T-helper 9 cell (primary cell): ENCODE data around the gene KLHL18.
A peak's percentile ranks its signal among the peaks of the same experiment; 100 is the strongest.
"Not testable (repeated sequence)": the region's sequence is repeated elsewhere in the genome, so short reads cannot be mapped to it uniquely, and the experiment has no call there.

Source experiments
- DNase-seq: peaks from one replicate; pipeline ENCODE4 v3.0.0-alpha.2; 2020

Gene KLHL18

GRCh38 chr3:47314056-47314764 lies 31.5 kb downstream of the KLHL18 start:
- no peak for DNase-seq

GRCh38 chr3:47315069-47315647 lies 32.4 kb downstream of the KLHL18 start:
- no peak for DNase-seq

- not testable (repeated sequence) for DNase-seq
These were observed 33.4 kb downstream of the KLHL18 start for GRCh38 chr3:47316151-47316550.

GRCh38 chr3:47318916-47319315 lies 36.2 kb downstream of the KLHL18 start:
- no peak for DNase-seq

GRCh38 chr3:47319956-47320355 lies 37.2 kb downstream of the KLHL18 start:
- no peak for DNase-seq

GRCh38 chr3:47323431-47324277 lies 40.9 kb downstream of the KLHL18 start:
- no peak for DNase-seq

GRCh38 chr3:47324278-47324865 lies 41.6 kb downstream of the KLHL18 start:
- peak; percentile 27 for DNase-seq

- no peak for DNase-seq
These were observed 51.2 kb downstream of the KLHL18 start for GRCh38 chr3:47333907-47334306.

- DNase-seq = no peak
These were observed 54.9 kb downstream of the KLHL18 start for GRCh38 chr3:47337656-47338055.

- DNase-seq = no peak
These were observed 57.2 kb downstream of the KLHL18 start for GRCh38 chr3:47339951-47340350.

GRCh38 chr3:47340866-47341265 lies 58.1 kb downstream of the KLHL18 start:
- no peak for DNase-seq

- no peak for DNase-seq
These were observed 59.4 kb downstream of the KLHL18 start for GRCh38 chr3:47342151-47342550.

GRCh38 chr3:47342812-47343211 lies 60.1 kb downstream of the KLHL18 start:
- no peak for DNase-seq

GRCh38 chr3:47343471-47343971 lies 60.8 kb downstream of the KLHL18 start:
- DNase-seq = no peak

- DNase-seq = no peak
These were observed 62.2 kb downstream of the KLHL18 start for GRCh38 chr3:47344971-47345370.

GRCh38 chr3:47347217-47347801 lies 64.6 kb downstream of the KLHL18 start:
- no peak for DNase-seq

GRCh38 chr3:47348411-47349154 lies 65.8 kb downstream of the KLHL18 start:
- no peak for DNase-seq

- DNase-seq = no peak
These were observed 72.3 kb downstream of the KLHL18 start for GRCh38 chr3:47355010-47355409.

- DNase-seq = no peak
These were observed 73.5 kb downstream of the KLHL18 start for GRCh38 chr3:47356201-47356600.

- no peak for DNase-seq
These were observed 76.6 kb downstream of the KLHL18 start for GRCh38 chr3:47359323-47359722.

- not testable (repeated sequence) for DNase-seq
These were observed 77.4 kb downstream of the KLHL18 start for GRCh38 chr3:47360110-47360517.

GRCh38 chr3:47362701-47363100 lies 80.0 kb downstream of the KLHL18 start:
- DNase-seq = no peak
